ENCODE measurements around the gene GMPS. TPM values are rescaled to one million over a fixed set of nuclear protein-coding genes. Genes with fewer than 3 reads are reported as not detected.
A peak's percentile ranks its signal among the peaks of the same experiment; 100 is the strongest.

Gene GMPS
- total RNA-seq (2012; rRNA removed) (52.5 and 108 TPM in 2 replicates), polyA plus RNA-seq (2012; rRNA removed) (24.9 and 33.9 TPM in 2 replicates), Bru-seq, nascent RNA (percentile 87 among the genes with signal in this experiment), BruChase-seq, experiment 1, labeled RNA remaining after a 6-hour chase (percentile 90 among the genes with signal in this experiment), BruChase-seq, experiment 2, labeled RNA remaining after a 2-hour chase (percentile 92 among the genes with signal in this experiment)
- polyA plus RNA-seq (2012; cell fraction: cytosol; rRNA removed): 3.0 and 4.3 TPM in 2 replicates
- 2.1 and 18.9 TPM in 2 replicates for polyA plus RNA-seq (2012; cell fraction: nucleus; rRNA removed; ENCODE audit: low replicate concordance)
- long read RNA-seq, full-length matches to known transcripts: 78 of 87 reads
- long read RNA-seq, partial matches to known transcripts: 4 of 87 reads
- long read RNA-seq, other reads (novel, unspliced or antisense): 5 of 87 reads

DNA sequence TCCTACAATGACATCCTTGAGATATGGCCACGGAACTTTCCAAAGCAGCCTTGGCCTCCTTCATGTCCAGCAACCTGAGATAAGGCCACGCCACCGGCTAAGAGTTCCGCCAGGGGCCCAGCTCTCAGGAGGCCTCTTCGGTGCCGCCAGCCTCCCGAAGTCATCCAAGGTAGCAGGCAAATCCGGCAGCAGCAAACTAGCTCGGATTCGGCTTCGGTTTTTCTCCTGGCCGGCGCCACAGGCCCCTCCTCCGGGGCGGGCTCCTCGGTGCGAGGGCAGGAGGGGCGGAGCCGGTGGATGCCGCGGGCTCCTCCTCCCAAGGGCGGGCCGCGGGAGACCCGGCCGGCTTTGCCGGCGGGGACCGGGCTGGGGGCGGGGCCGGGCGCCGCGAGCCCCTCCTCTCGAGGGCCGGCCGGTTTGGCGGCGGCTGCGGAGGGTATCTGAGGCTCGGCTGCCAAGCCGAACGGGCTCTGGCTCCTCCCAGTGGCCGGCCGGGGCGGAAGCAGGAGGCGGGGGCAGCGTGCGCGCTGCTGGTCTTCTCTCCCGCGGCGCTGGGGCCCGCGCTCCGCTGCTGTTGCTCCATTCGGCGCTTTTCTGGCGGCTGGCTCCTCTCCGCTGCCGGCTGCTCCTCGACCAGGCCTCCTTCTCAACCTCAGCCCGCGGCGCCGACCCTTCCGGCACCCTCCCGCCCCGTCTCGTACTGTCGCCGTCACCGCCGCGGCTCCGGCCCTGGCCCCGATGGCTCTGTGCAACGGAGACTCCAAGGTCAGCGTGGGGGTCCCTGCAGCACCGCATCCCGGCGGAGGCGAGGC is at the start of gene GMPS:
GMPS (plus strand) TSS at position 518 of the 812 bp plus-strand sequence; CDS start at position 739, 221 bp downstream.
- POLR2A ChIA-PET (ENCODE audit: unreplicated experiment): interaction anchor here (1.2 kb wide), 1 partner anchor 64 kb away, joined by 3 read pairs; the partner anchor contains the start of gene C3orf33
- TF ChIP-seq CEBPB (IDR thresholded peaks at IDR 0.05; ENCODE audit: low read depth, low read length): no peak
- no peak for TF ChIP-seq MAFK (IDR thresholded peaks at IDR 0.05; ENCODE audit: low read depth, low read length)
- peak; percentile 87 for TF ChIP-seq MXI1 (IDR thresholded peaks at IDR 0.05; ENCODE audit: borderline replicate concordance, low read depth, low read length)
- TF ChIP-seq BHLHE40 (IDR thresholded peaks at IDR 0.05; ENCODE audit: low read depth, low read length): 0 out of 2 replicates have a peak, but pooled peaks have one; percentile 17
- no peak for TF ChIP-seq CHD1 (IDR thresholded peaks at IDR 0.05; ENCODE audit: low read depth, low read length)
- TF ChIP-seq, protein P1, sequence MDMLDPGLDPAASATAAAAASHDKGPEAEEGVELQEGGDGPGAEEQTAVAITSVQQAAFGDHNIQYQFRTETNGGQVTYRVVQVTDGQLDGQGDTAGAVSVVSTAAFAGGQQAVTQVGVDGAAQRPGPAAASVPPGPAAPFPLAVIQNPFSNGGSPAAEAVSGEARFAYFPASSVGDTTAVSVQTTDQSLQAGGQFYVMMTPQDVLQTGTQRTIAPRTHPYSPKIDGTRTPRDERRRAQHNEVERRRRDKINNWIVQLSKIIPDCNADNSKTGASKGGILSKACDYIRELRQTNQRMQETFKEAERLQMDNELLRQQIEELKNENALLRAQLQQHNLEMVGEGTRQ (IDR thresholded peaks at IDR 0.05; ENCODE audit: low read depth, low read length): no peak
- TF ChIP-seq FOS (IDR thresholded peaks at IDR 0.05; ENCODE audit: low read depth, low read length): no peak
- no peak for TF ChIP-seq RCOR1 (IDR thresholded peaks at IDR 0.05; ENCODE audit: insufficient replicate concordance, low read length)
- TF ChIP-seq RAD21 (IDR thresholded peaks at IDR 0.05; ENCODE audit: low read length): peak; percentile 52
- TF ChIP-seq MAZ (IDR thresholded peaks at IDR 0.05; ENCODE audit: borderline replicate concordance, low read depth, low read length): peak; percentile 88
- peak; percentile 69 for TF ChIP-seq CTCF (conservative IDR thresholded peaks at IDR 0.05; ENCODE audit: low read depth, low read length)

More for the DNA sequence above, at the start of gene GMPS:
- H4K91ac ChIP-seq (ENCODE audit: insufficient read depth, low read depth, low read length): peak within 1 kb of the TSS; percentile 17
- H3K36me3 ChIP-seq (ENCODE audit: control insufficient read depth, insufficient read depth, low read length): no peaks in the 10 kb centered on the region
- peak within 1 kb of the TSS; percentile 20; the same call in 1 of the 2 replicates for H3K56ac ChIP-seq (ENCODE audit: extremely low read depth, insufficient read depth, low read length)
- H3K9me1 ChIP-seq (ENCODE audit: insufficient read depth, low read length): no peaks in the 10 kb centered on the region
- no peak within 1 kb of the TSS for H2BK20ac ChIP-seq (ENCODE audit: low read depth, low read length)
- H4K8ac ChIP-seq (ENCODE audit: low read depth in 2 of 2, low read length in 2 of 2): peak within 1 kb of the TSS; percentile 17 to 64; a peak in 2 of 4 replicates
- H3K4me3 ChIP-seq (ENCODE audit: insufficient read depth, low read depth, low read length): peak within 1 kb of the TSS; percentile 98
- no TSS peak for BruUV-seq (replicated peaks)
- peak within 1 kb of the TSS; percentile 63 for H3K4ac ChIP-seq (ENCODE audit: low read depth, low read length)
- H3K23ac ChIP-seq (ENCODE audit: low read depth, low read length): peak within 1 kb of the TSS; percentile 91
- dilution Hi-C loops (cut with HindIII; ENCODE audit: low sequenced_read_pairs, unreplicated experiment) (no loop called here), in situ Hi-C loops (cut with MboI; ENCODE audit: low sequenced_read_pairs) (no loop called here), intact Hi-C loops (cut with micrococcal nuclease) (loop anchor here (1.0 to 5.0 kb wide), 2 partner anchors 16 to 123 kb away; partner anchors contain the start of genes PLCH1 and SLC33A1)
- H2BK15ac ChIP-seq (ENCODE audit: low read depth, low read length): no peak within 1 kb of the TSS
- H3K79me1 ChIP-seq (ENCODE audit: low read depth in 1 of 2, low read length in 2 of 2): peaks cover 0 to 13% of the 10 kb centered on the region in 2 experiments; a peak in 3 of 4 replicates
- H2AK5ac ChIP-seq (ENCODE audit: low read depth, low read length): no peak within 1 kb of the TSS
- H4K20me1 ChIP-seq (ENCODE audit: insufficient read depth, low read length): peaks cover 21% of the 10 kb centered on the region
- no peaks in the 10 kb centered on the region for H3K27me3 ChIP-seq (ENCODE audit: control insufficient read depth, insufficient read depth, low read length)
- peak within 1 kb of the TSS; percentile 75 for H2BK5ac ChIP-seq (ENCODE audit: low read depth, low read length, poor library complexity, severe bottlenecking)
- H3K4me2 ChIP-seq (ENCODE audit: low read depth, low read length): peak within 1 kb of the TSS; percentile 99
- no peaks in the 10 kb centered on the region for H3K9me3 ChIP-seq (ENCODE audit: control insufficient read depth, insufficient read depth, low read length)
- peak within 1 kb of the TSS; percentile 84 for H4K5ac ChIP-seq (ENCODE audit: low read depth, low read length)
- H3K4me1 ChIP-seq (ENCODE audit: control insufficient read depth, insufficient read depth, low read length): peaks cover 4% of the 10 kb centered on the region; the same call in 1 of the 2 replicates
- H3K27ac ChIP-seq (ENCODE audit: insufficient read depth, low read length): peak within 1 kb of the TSS; percentile 87
- H3K14ac ChIP-seq (replicated peaks; ENCODE audit: low read depth, low read length): peak within 1 kb of the TSS; percentile 71
- H2AFZ ChIP-seq (replicated peaks; ENCODE audit: low read length, poor library complexity): peak within 1 kb of the TSS; percentile 97
- ATAC-seq (ENCODE audit: low read depth) (peak; percentile 96), DNase-seq (peak; percentile 89)
- H3K9ac ChIP-seq (ENCODE audit: low read depth, low read length): peak within 1 kb of the TSS; percentile 80
- peak within 1 kb of the TSS; percentile 26 for H3K18ac ChIP-seq (ENCODE audit: low read depth, low read length)
- peak within 1 kb of the TSS; percentile 37; the same call in 1 of the 2 replicates for H2BK120ac ChIP-seq (ENCODE audit: low read depth, low read length)
- CTCF ChIA-PET: interaction anchor here (1.0 to 1.6 kb wide), 2 partner anchors 64 to 102 kb away, joined by 5 to 6 read pairs; partner anchors contain the start of gene C3orf33
- 1% methylated on average over 28 of the region's 83 CpGs; no CpG with 5 or more reads in 1 of the 2 experiments for WGBS, 2 experiments (ENCODE audit: extremely low coverage in 2 of 2, insufficient read length in 1 of 2)
- peak within 1 kb of the TSS; percentile 94 for H2AK9ac ChIP-seq (replicated peaks; ENCODE audit: low read depth, low read length, poor library complexity)
